ENCODE measurements around the gene FAM167B.
A peak's percentile ranks its signal among the peaks of the same experiment; 100 is the strongest.

Gene FAM167B

GRCh38 chr1:32246888-32247273 lies at the start of gene FAM167B:
Gene FAM167B (plus strand): TSS chr1:32247222. CDS start chr1:32247422, 200 bp downstream.
- H3K4me1 ChIP-seq (ENCODE audit: control insufficient read depth in 1 of 2, insufficient read depth in 2 of 2, low read length in 2 of 2): peaks cover 5 to 14% of the 10 kb centered on the region in 2 donors
- H3K4me3 ChIP-seq (ENCODE audit: low read depth in 1 of 2, low read length in 2 of 2): no peak within 1 kb of the TSS

DNA sequence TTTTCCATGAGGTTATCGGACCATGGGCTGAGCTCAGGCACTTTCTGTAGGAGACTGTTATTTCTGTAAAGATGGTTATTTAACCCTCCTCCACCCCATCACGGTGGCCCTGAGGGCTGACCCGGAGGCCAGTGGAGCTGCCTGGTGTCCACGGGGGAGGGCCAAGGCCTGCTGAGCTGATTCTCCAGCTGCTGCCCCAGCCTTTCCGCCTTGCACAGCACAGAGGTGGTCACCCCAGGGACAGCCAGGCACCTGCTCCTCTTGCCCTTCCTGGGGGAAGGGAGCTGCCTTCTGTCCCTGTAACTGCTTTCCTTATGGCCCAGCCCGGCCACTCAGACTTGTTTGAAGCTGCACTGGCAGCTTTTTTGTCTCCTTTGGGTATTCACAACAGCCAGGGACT lies 49.2 kb upstream of the FAM167B start:
- H3K27ac ChIP-seq (ENCODE audit: low read length): no peak overlapping the region
- no peaks in the 10 kb centered on the region for H3K27me3 ChIP-seq (ENCODE audit: low read depth, low read length)
- H3K4me1 ChIP-seq (ENCODE audit: control insufficient read depth in 1 of 2, insufficient read depth in 2 of 2, low read length in 2 of 2): peaks cover 6 to 27% of the 10 kb centered on the region in 2 donors
- H3K4me3 ChIP-seq (ENCODE audit: low read depth in 1 of 2, low read length in 2 of 2): no peak overlapping the region
- peaks cover 43 to 45% of the 10 kb centered on the region in 2 donors for H3K36me3 ChIP-seq (ENCODE audit: control insufficient read depth in 1 of 2, insufficient read depth in 2 of 2, low read length in 2 of 2)
- no peaks in the 10 kb centered on the region for H3K9me3 ChIP-seq (ENCODE audit: control insufficient read depth in 1 of 2, low read length in 2 of 2)

More at GRCh38 chr1:32246888-32247273, at the start of gene FAM167B:
- H3K36me3 ChIP-seq (ENCODE audit: control insufficient read depth in 1 of 2, insufficient read depth in 2 of 2, low read length in 2 of 2): no peaks in the 10 kb centered on the region
- peak within 1 kb of the TSS; percentile 39 for H3K27ac ChIP-seq (ENCODE audit: low read length)
- H3K27me3 ChIP-seq (ENCODE audit: low read depth, low read length): no peaks in the 10 kb centered on the region
- H3K9me3 ChIP-seq (ENCODE audit: control insufficient read depth in 1 of 2, low read length in 2 of 2): no peaks in the 10 kb centered on the region

DNA sequence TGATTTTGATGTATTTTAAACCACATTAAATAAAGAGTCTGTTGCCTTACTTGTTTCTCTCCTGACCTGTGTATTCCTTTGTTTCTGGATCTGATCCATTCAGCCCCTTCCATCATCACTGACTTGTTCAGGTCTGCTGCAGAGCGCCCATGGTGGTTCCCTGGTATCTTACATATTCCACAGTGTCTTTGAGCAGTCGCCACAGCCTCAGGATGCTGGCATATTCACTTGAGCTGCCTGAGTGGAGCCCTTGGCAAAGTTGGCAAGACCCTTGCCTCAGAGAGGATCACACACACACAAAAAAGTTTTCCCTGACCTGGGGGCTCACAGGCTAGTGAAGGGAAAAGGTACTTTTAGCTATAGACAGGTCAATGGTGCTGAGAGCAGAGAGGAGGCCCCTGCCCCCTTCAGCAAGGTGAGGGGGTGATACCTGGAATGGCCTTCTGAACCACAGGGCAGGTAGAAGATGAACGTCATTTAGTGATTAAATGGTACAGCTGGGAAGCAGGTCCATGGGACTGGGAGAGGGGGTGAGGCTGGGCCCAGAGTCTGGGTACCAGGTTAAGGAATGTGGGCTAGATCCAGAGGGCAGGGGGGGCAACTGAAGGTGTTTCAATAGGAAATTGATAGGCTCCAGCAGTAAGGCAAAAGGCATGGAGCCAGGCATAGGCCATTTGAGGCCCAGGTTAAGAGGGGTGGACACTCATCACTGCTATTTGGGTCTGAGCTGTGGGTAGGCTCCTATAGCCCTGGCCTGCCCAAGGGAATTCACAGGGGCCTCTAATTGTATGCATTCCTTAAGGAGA lies 48.6 kb upstream of the FAM167B start:
- no peak overlapping the region for H3K4me3 ChIP-seq (ENCODE audit: low read depth in 1 of 2, low read length in 2 of 2)
- no peaks in the 10 kb centered on the region for H3K27me3 ChIP-seq (ENCODE audit: low read depth, low read length)
- no peak overlapping the region for H3K27ac ChIP-seq (ENCODE audit: low read length)
- peaks cover 6 to 27% of the 10 kb centered on the region in 2 donors for H3K4me1 ChIP-seq (ENCODE audit: control insufficient read depth in 1 of 2, insufficient read depth in 2 of 2, low read length in 2 of 2)
- peaks cover 38 to 39% of the 10 kb centered on the region in 2 donors for H3K36me3 ChIP-seq (ENCODE audit: control insufficient read depth in 1 of 2, insufficient read depth in 2 of 2, low read length in 2 of 2)
- H3K9me3 ChIP-seq (ENCODE audit: control insufficient read depth in 1 of 2, low read length in 2 of 2): no peaks in the 10 kb centered on the region

- no peaks in the 10 kb centered on the region for H3K27me3 ChIP-seq (ENCODE audit: low read depth, low read length)
- no peak overlapping the region for H3K27ac ChIP-seq (ENCODE audit: low read length)
- H3K4me3 ChIP-seq (ENCODE audit: low read depth in 1 of 2, low read length in 2 of 2): peak overlapping the region; percentile 82 to 86
- no peaks in the 10 kb centered on the region for H3K9me3 ChIP-seq (ENCODE audit: control insufficient read depth in 1 of 2, low read length in 2 of 2)
- peaks cover 6 to 27% of the 10 kb centered on the region in 2 donors for H3K4me1 ChIP-seq (ENCODE audit: control insufficient read depth in 1 of 2, insufficient read depth in 2 of 2, low read length in 2 of 2)
- peaks cover 31 to 33% of the 10 kb centered on the region in 2 donors for H3K36me3 ChIP-seq (ENCODE audit: control insufficient read depth in 1 of 2, insufficient read depth in 2 of 2, low read length in 2 of 2)
Measured at GRCh38 chr1:32199043-32199716, 47.8 kb upstream of the FAM167B start.

GRCh38 chr1:32199717-32200072 lies 47.3 kb upstream of the FAM167B start:
- Histone ChIP-seq H3K36me3 (ENCODE audit: control insufficient read depth in 1 of 2, insufficient read depth in 2 of 2, low read length in 2 of 2) (peaks cover 26 to 28% of the 10 kb centered on the region in 2 donors), H3K4me3 (ENCODE audit: low read depth in 1 of 2, low read length in 2 of 2) (peak overlapping the region; percentile 82 to 86), H3K27me3 (ENCODE audit: low read depth, low read length) (no peaks in the 10 kb centered on the region), H3K27ac (ENCODE audit: low read length) (no peak overlapping the region), H3K9me3 (ENCODE audit: control insufficient read depth in 1 of 2, low read length in 2 of 2) (no peaks in the 10 kb centered on the region), H3K4me1 (ENCODE audit: control insufficient read depth in 1 of 2, insufficient read depth in 2 of 2, low read length in 2 of 2) (peaks cover 6 to 31% of the 10 kb centered on the region in 2 donors)

- Histone ChIP-seq H3K9me3 (ENCODE audit: control insufficient read depth in 1 of 2, low read length in 2 of 2) (no peaks in the 10 kb centered on the region), H3K27ac (ENCODE audit: low read length) (peak within 1 kb of the TSS; percentile 84), H3K4me3 (ENCODE audit: low read depth in 1 of 2, low read length in 2 of 2) (peak within 1 kb of the TSS; percentile 82 to 86), H3K36me3 (ENCODE audit: control insufficient read depth in 1 of 2, insufficient read depth in 2 of 2, low read length in 2 of 2) (peaks cover 19 to 20% of the 10 kb centered on the region in 2 donors), H3K27me3 (ENCODE audit: low read depth, low read length) (no peaks in the 10 kb centered on the region), H3K4me1 (ENCODE audit: control insufficient read depth in 1 of 2, insufficient read depth in 2 of 2, low read length in 2 of 2) (peaks cover 9 to 36% of the 10 kb centered on the region in 2 donors)
Measured at GRCh38 chr1:32200226-32201010, 46.6 kb upstream of the FAM167B start, which contains the start of gene CCDC28B. Gene CCDC28B (plus strand): TSS chr1:32200595. CDS start chr1:32201936, 1,341 bp downstream.

DNA sequence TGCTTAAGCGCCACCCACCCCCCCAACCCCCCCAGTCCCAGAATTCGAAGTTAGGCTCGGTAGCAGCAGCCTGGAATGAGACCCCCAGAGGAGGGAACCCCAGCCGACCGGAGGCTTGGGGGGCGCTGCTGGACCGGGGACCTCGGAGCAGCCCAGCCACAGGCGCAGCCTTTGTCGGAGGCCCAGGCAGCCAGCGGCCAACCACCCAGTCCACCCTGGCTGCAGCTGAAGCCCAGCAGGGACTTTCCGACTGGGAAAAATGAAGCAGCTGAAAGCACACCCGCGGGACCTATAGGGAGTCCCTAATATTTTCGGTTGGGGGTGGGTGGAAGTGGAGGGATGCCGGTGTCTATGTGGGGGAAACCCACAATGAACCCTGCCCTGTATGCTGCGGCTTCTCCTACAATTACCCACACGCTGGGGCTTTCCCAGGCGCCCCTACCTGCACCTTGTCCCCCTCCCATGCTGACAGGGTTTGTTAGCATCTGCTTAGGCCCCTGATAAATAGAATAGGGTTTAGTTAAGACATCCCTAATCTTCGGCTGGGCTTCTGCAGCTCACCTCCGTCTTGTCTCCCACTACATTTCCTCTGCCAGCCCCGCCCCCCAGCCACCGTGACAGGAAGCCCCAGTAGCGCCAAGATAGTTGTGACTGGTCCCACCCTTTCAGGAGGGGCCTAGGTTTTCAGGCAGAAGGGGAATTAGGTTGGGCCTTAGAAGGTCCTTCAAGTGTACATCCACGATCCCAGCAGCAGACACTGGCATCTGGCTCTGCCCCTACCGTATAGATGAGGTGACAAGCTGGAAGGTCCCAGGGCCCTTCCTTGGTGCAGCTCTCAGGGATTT lies 45.8 kb upstream of the FAM167B start:
- Histone ChIP-seq H3K4me1 (ENCODE audit: control insufficient read depth in 1 of 2, insufficient read depth in 2 of 2, low read length in 2 of 2) (peaks cover 11 to 42% of the 10 kb centered on the region in 2 donors), H3K27me3 (ENCODE audit: low read depth, low read length) (no peaks in the 10 kb centered on the region), H3K4me3 (ENCODE audit: low read depth in 1 of 2, low read length in 2 of 2) (peak overlapping the region; percentile 82 to 86), H3K36me3 (ENCODE audit: control insufficient read depth in 1 of 2, insufficient read depth in 2 of 2, low read length in 2 of 2) (peaks cover 13% of the 10 kb centered on the region in 2 donors), H3K27ac (ENCODE audit: low read length) (peak overlapping the region; percentile 45), H3K9me3 (ENCODE audit: control insufficient read depth in 1 of 2, low read length in 2 of 2) (no peaks in the 10 kb centered on the region)

DNA sequence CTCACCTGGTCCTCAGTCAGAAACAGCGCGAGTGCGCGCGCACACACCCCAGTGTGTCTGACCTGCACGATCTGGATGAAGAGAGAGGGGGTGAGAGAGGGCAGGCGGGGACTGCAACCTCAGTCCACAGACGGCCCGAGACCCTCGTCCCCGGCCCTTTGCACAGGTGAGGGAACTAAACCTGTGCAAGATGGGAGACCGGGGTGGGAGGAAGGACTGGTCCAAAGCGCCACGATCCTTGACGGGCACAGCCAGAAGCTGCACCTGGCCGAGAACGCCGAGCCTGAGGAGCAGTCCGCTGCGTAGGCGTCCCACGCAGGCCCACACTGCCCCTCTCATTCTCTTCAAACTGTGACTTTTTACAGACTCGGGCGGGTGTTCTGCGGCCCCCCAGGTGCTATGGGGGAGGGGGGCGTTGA lies 42.1 kb upstream of the FAM167B start:
- Histone ChIP-seq H3K9me3 (ENCODE audit: control insufficient read depth in 1 of 2, low read length in 2 of 2) (no peaks in the 10 kb centered on the region), H3K27ac (ENCODE audit: low read length) (no peak overlapping the region)

DNA sequence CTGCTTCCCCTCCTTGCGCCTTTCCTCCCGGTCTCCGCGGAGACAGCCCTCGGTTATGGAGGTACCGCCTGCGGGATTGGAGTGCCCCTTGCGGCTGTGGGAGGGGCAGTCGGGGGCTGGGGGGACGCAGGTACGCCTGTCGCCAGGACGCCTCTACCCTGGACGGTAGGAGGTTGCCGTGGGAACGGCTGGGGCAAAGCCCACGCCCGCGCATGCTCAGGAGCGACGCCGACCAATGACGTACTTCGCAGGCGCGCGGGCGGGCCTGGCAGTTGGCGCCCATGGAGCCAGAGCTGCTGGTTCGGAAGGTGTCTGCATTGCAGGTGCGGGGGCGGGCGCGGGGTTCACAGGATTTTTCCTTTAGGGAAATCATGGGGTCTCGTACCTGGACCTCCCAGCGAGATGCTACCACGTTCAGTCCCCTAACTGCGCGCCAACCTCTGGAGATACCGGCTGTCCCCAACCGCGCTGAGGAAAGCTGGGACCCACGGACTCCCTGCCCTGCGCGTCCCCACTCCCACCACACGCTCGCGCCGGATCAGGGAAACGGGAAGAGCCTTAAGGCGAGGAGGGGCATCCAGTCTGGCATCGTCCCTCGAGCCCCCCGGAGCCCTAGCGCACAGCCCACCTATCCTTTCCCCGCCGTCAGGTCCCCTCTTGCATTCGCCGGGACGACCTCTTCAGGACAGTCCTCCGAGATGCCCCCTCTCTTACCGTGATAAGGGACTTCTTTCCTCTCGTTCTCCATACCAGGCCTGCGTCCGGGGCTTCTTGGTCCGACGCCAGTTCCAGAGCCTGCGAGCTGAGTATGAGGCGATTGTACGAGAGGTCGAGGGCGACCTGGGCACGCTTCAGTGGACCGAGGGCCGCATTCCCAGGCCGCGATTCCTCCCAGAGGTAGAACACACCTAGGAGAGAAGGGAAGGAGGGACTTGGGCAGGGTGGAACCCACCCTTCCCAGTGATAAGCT lies 41.3 kb upstream of the FAM167B start, which contains the start of gene IQCC:
Gene IQCC, plus strand, starts transcription at position 271 of the 970 bp plus-strand sequence. Its CDS starts 11 bp downstream, at position 282.
- Histone ChIP-seq H3K4me3 (ENCODE audit: low read depth in 1 of 2, low read length in 2 of 2) (peak within 1 kb of the TSS; percentile 74 to 79), H3K9me3 (ENCODE audit: control insufficient read depth in 1 of 2, low read length in 2 of 2) (no peaks in the 10 kb centered on the region), H3K4me1 (ENCODE audit: control insufficient read depth in 1 of 2, insufficient read depth in 2 of 2, low read length in 2 of 2) (peaks cover 7 to 32% of the 10 kb centered on the region in 2 donors), H3K27me3 (ENCODE audit: low read depth, low read length) (no peaks in the 10 kb centered on the region), H3K36me3 (ENCODE audit: control insufficient read depth in 1 of 2, insufficient read depth in 2 of 2, low read length in 2 of 2) (no peaks in the 10 kb centered on the region), H3K27ac (ENCODE audit: low read length) (no peak within 1 kb of the TSS)

More for the DNA sequence above, 42.1 kb upstream of the FAM167B start:
- H3K4me3 ChIP-seq (ENCODE audit: low read depth in 1 of 2, low read length in 2 of 2): peak overlapping the region; percentile 74 to 79
- peaks cover 9 to 34% of the 10 kb centered on the region in 2 donors for H3K4me1 ChIP-seq (ENCODE audit: control insufficient read depth in 1 of 2, insufficient read depth in 2 of 2, low read length in 2 of 2)
- no peaks in the 10 kb centered on the region for H3K36me3 ChIP-seq (ENCODE audit: control insufficient read depth in 1 of 2, insufficient read depth in 2 of 2, low read length in 2 of 2)
- no peaks in the 10 kb centered on the region for H3K27me3 ChIP-seq (ENCODE audit: low read depth, low read length)

Data from muscle layer of duodenum (tissue), 2 donors.